Ishikawa (cell line): ENCODE results near the gene PTPRN2.

Source experiments
- CEBPB ChIP-seq: IDR thresholded peaks from 2 replicates; pipeline ENCODE4 v1.6.1; 2012
- CREB1 ChIP-seq: IDR thresholded peaks from 2 replicates; pipeline ENCODE4 v1.6.1; 2012; ENCODE audit warnings: low read depth
- EGR1 ChIP-seq: IDR thresholded peaks from 2 replicates; pipeline ENCODE4 v1.6.1; 2012
- EP300 ChIP-seq: IDR thresholded peaks from 2 replicates; pipeline ENCODE4 v1.6.1; 2012; ENCODE audit warnings: borderline replicate concordance
- FOXM1 ChIP-seq: IDR thresholded peaks from 2 replicates; pipeline ENCODE4 v1.6.1; 2012; ENCODE audit warnings: low read depth, borderline replicate concordance
- NFIC ChIP-seq: IDR thresholded peaks from 2 replicates; pipeline ENCODE4 v1.6.1; 2012
- RAD21 ChIP-seq: IDR thresholded peaks from 2 replicates; pipeline ENCODE4 v1.6.1; 2012; ENCODE audit warnings: low read depth
- TAF1 ChIP-seq: IDR thresholded peaks from 2 replicates; pipeline ENCODE4 v1.6.1; 2012; ENCODE audit warnings: low read depth, mild to moderate bottlenecking
- TCF12 ChIP-seq: IDR thresholded peaks from 2 replicates; pipeline ENCODE4 v1.6.1; 2012; ENCODE audit warnings: low read depth
- TEAD4 ChIP-seq: IDR thresholded peaks from 2 replicates; pipeline ENCODE4 v1.6.1; 2012
- YY1 ChIP-seq: IDR thresholded peaks from 2 replicates; pipeline ENCODE4 v1.6.1; 2012; ENCODE audit warnings: low read depth
- ZBTB7A ChIP-seq: IDR thresholded peaks from 2 replicates; pipeline ENCODE4 v1.6.1; 2012; ENCODE audit warnings: low read depth
- TF ChIP-seq, protein P1 (sequence below): IDR thresholded peaks from 2 replicates; pipeline ENCODE4 v1.6.1; 2012
- TF ChIP-seq, protein P2 (sequence below): IDR thresholded peaks from 2 replicates; pipeline ENCODE4 v1.6.1; 2012
- TF ChIP-seq, protein P3 (sequence below): IDR thresholded peaks from 2 replicates; pipeline ENCODE4 v1.6.1; 2012; ENCODE audit warnings: low read depth, mild to moderate bottlenecking

The PTPRN2 gene

DNA sequence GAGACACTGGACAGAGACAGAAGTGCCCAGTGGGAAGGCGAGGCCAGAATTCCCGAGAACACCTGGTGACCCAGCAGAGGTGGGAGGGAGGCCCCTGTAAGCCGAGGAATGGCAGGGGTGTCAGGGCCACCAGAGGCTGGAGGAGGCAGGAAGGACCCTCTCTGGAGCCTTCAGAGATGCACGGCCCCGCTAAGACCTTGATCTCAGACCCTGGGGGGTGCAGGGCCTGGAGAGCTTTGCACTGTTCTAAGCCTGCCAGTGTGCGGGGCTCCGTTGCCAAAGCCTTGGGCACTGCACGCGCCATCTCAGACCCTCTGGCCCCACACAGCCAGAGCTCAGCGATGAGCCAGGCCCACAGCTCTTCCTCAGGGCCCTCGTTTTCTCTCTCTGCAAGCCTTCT lies 557.1 kb downstream of the PTPRN2 start:
- no peak for TF ChIP-seq EP300
- TF ChIP-seq TAF1, result no peak
- TF ChIP-seq EGR1, result no peak

DNA sequence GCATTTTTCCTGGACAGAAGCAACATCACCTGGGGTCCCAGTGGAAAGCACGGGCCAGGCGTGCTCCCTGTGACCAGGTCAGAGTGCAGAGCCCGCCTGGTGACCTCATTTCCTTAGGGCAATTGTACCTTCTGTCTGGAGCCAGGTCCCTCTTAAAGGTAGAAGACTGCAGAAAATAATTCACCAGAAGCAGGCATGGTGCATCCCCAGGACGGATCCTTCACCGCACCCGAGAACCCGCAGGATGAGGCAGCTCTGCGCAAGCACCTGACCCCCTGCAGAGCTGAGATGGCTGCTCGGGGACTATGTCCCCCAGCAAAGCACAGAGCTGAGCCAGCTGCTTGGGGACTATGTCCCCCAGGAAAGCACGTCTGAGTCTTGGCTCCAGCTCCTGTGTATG lies 557.6 kb downstream of the PTPRN2 start:
- no peak for TF ChIP-seq EP300
- no peak for TF ChIP-seq YY1
- TF ChIP-seq, protein P1, sequence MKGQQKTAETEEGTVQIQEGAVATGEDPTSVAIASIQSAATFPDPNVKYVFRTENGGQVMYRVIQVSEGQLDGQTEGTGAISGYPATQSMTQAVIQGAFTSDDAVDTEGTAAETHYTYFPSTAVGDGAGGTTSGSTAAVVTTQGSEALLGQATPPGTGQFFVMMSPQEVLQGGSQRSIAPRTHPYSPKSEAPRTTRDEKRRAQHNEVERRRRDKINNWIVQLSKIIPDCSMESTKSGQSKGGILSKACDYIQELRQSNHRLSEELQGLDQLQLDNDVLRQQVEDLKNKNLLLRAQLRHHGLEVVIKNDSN, result no peak
- TF ChIP-seq NFIC, result no peak
- TF ChIP-seq CEBPB, result no peak
- TF ChIP-seq ZBTB7A, result no peak
- TF ChIP-seq RAD21, result no peak
- no peak for TF ChIP-seq TEAD4
- TF ChIP-seq FOXM1, result no peak

DNA sequence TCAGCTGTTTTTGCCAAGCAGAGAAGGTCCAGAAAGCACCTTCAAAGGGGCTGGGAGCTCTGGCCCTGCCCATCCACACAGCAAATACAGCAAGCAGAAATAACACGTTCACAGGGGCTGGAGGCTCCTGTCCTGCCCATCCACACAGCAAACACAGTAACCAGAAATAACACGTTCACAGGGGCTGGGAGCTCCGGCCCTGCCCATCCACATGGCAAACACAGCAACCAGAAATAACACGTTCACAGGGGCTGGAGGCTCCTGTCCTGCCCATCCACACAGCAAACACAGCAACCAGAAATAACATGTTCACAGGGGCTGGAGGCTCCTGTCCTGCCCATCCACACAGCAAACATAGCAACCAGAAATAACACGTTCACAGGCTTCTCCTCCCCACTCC lies 558.1 kb downstream of the PTPRN2 start:
- TF ChIP-seq FOXM1 (no peak), TEAD4 (no peak), RAD21 (no peak), TAF1 (no peak), EP300 (no peak), CREB1 (no peak), YY1 (no peak)
- TF ChIP-seq, protein P2, sequence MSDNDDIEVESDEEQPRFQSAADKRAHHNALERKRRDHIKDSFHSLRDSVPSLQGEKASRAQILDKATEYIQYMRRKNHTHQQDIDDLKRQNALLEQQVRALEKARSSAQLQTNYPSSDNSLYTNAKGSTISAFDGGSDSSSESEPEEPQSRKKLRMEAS, result no peak
- TF ChIP-seq, protein P1, result no peak

DNA sequence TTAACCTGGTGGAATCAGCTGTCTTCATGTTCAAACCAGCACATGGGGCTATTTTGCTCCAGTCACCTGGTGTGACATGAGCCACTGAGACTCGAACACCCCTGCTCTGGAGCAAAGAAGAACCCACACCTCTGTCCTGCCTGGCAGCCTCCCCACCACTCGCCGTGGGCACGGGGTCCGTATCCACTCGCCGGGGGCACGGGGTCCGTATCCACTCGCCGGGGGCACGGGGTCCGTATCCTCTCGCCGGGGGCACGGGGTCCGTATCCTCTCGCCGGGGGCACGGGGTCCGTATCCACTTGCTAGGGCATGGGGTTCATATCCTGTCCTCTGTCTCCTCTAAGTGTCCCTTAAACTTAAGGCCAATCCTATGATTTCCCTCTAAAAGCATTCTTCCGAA lies 558.7 kb downstream of the PTPRN2 start:
- TF ChIP-seq EGR1 (no peak), ZBTB7A (no peak), TEAD4 (no peak), EP300 (no peak), TCF12 (no peak), NFIC (no peak), FOXM1 (no peak), CEBPB (no peak), TAF1 (no peak), CREB1 (no peak), YY1 (no peak), RAD21 (no peak)
- TF ChIP-seq, protein P3, sequence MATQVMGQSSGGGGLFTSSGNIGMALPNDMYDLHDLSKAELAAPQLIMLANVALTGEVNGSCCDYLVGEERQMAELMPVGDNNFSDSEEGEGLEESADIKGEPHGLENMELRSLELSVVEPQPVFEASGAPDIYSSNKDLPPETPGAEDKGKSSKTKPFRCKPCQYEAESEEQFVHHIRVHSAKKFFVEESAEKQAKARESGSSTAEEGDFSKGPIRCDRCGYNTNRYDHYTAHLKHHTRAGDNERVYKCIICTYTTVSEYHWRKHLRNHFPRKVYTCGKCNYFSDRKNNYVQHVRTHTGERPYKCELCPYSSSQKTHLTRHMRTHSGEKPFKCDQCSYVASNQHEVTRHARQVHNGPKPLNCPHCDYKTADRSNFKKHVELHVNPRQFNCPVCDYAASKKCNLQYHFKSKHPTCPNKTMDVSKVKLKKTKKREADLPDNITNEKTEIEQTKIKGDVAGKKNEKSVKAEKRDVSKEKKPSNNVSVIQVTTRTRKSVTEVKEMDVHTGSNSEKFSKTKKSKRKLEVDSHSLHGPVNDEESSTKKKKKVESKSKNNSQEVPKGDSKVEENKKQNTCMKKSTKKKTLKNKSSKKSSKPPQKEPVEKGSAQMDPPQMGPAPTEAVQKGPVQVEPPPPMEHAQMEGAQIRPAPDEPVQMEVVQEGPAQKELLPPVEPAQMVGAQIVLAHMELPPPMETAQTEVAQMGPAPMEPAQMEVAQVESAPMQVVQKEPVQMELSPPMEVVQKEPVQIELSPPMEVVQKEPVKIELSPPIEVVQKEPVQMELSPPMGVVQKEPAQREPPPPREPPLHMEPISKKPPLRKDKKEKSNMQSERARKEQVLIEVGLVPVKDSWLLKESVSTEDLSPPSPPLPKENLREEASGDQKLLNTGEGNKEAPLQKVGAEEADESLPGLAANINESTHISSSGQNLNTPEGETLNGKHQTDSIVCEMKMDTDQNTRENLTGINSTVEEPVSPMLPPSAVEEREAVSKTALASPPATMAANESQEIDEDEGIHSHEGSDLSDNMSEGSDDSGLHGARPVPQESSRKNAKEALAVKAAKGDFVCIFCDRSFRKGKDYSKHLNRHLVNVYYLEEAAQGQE, result no peak
- TF ChIP-seq, protein P1, result no peak
- TF ChIP-seq, protein P2, result no peak

DNA sequence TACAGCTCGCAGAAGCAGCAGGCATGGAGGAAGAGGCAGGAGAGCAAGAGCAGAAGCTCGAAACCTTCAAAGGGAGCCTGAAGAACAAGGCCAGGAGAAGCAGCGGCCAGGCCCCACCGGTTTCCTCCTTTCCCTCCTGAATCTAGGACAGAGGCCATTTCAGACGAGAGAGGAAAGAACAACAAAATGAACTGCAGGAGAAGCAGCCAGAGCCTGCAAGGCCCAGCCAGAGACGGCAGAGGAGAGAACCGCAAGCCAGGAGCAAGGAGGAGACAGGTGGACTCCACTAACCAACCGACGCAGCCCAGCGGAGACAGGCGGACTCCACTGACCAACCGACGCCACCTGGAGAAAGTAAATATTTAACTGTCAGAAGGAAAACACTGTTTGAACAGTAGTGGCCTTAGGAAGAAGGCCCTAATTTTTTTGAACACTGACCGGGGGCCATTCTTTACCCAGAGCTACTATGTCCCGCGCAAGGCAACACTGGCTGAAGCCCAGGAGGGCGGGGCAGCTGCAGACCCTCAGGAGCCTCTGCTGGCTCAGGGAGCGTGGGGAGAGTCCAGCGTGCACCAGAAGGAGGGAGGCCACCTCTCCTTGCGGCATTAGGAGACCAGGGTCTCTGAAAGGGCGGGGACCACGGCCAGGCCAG lies 559.2 kb downstream of the PTPRN2 start:
- TF ChIP-seq YY1 (no peak), TCF12 (no peak), TAF1 (no peak), RAD21 (no peak), NFIC (no peak), FOXM1 (no peak), CEBPB (no peak), EP300 (no peak), CREB1 (no peak), ZBTB7A (no peak), EGR1 (no peak), TEAD4 (no peak)
- TF ChIP-seq, protein P1, result no peak
- TF ChIP-seq, protein P2, result no peak
- TF ChIP-seq, protein P3, result no peak
